HCT116 (cell line): ENCODE results near the gene DDHD1. TPM values are rescaled to one million over a fixed set of nuclear protein-coding genes. Genes with fewer than 3 reads are reported as not detected.

Experiments
- ATAC-seq: fragments of 200-7000 bp; cut with Tn5 transposase; 2 replicates; pipeline ENCODE4 v1.9.1; 2020; ENCODE audit warnings: mild to moderate bottlenecking, moderate library complexity
- BruUV-seq: library from RNA; stranded (reverse); fragments of 400-500 nt; replicated peaks from 2 replicates; lab custom pipeline; 2021; lab: Mats Ljungman, UMichigan
- CTCF ChIA-PET: fragments of 300-600 bp; sonication (Branson Sonifier 250); formaldehyde crosslinking; loops from one replicate; lab custom pipeline; 2021; ENCODE audit warnings: antibody characterized with exemption; lab: Charles Lee
- POLR2A ChIA-PET: fragments of 300-600, 350-600 bp; sonication (Branson Sonifier 250); formaldehyde crosslinking; loops from one replicate; lab custom pipeline; 2021; ENCODE audit warnings: antibody characterized with exemption; lab: Charles Lee
- RAD21 ChIA-PET, 2 experiments: fragments of 300-600 bp; sonication (Branson Sonifier 250); formaldehyde crosslinking; loops; one replicate each; lab custom pipeline; 2023; ENCODE audit warnings: low total read pairs in 2 of 2; ENCODE audit not compliant: uncharacterized antibody in 2 of 2, unreplicated experiment in 2 of 2, low non-redundant PET in 1 of 2; lab: Charles Lee
- DNase-seq: peaks from one replicate; pipeline ENCODE4 v3.0.0-alpha.2; 2010; ENCODE audit warnings: low read depth, low spot score
- H2AFZ ChIP-seq: fragments of 200-600 bp; shearing (Covaris generic), sonication (generic); 2 replicates; pipeline ENCODE4 v1.6.1; 2017; ENCODE audit warnings: low read depth, mixed run types, mixed read lengths, antibody characterized with exemption, low read length; ENCODE audit not compliant: poor library complexity, severe bottlenecking
- H3K27ac ChIP-seq: 2 replicates; pipeline ENCODE4 v1.5.1; 2012; ENCODE audit warnings: low read depth, low read length
- H3K27me3 ChIP-seq: fragments of 200-600 bp; sonication (generic); 2 replicates; pipeline ENCODE4 v1.6.1; 2016; ENCODE audit warnings: mixed run types, low read length, mixed read lengths; ENCODE audit not compliant: insufficient read depth
- H3K36me3 ChIP-seq, 2 experiments: fragments of 200-500 bp in 1 of 2; fragments of 200-600 bp in 1 of 2; sonication (Bioruptor generic) in 1 of 2; sonication (generic) in 1 of 2; 2 replicates each; pipeline versions ENCODE4 v1.5.1 to v1.6.1; 2014 to 2016; ENCODE audit warnings: low read length in 2 of 2, inconsistent platforms in 1 of 2, mixed read lengths in 1 of 2, mixed run types in 1 of 2; ENCODE audit not compliant: insufficient read depth in 2 of 2, control insufficient read depth in 1 of 2
- H3K4me1 ChIP-seq, 2 experiments: fragments of 200-600 bp in 1 of 2; sonication (generic) in 1 of 2; 2 replicates each; pipeline versions ENCODE4 v1.5.1 to v1.6.1; 2012 to 2017; ENCODE audit warnings: low read length in 2 of 2, inconsistent platforms in 1 of 2, mild to moderate bottlenecking in 1 of 2, mixed read lengths in 1 of 2, mixed run types in 1 of 2, moderate library complexity in 1 of 2; ENCODE audit not compliant: insufficient read depth in 2 of 2, control insufficient read depth in 1 of 2
- H3K4me2 ChIP-seq: fragments of 200-600 bp; sonication (generic); 2 replicates; pipeline ENCODE4 v1.6.1; 2017; ENCODE audit warnings: mixed run types, low read length, mixed read lengths
- H3K4me3 ChIP-seq, 2 experiments: fragments of 200-600 bp in 1 of 2; sonication (generic) in 1 of 2; replicated peaks in 1 of 2; 2 replicates each; pipeline ENCODE4 v1.5.1; 2011 to 2016; ENCODE audit warnings: low read length in 2 of 2, control low read depth in 1 of 2, low read depth in 1 of 2, mild to moderate bottlenecking in 1 of 2, mixed read lengths in 1 of 2, mixed run types in 1 of 2
- H3K79me2 ChIP-seq: fragments of 200-600 bp; sonication (generic); 2 replicates; pipeline ENCODE4 v1.6.1; 2017; ENCODE audit warnings: mild to moderate bottlenecking, mixed run types, low read length, moderate library complexity, mixed read lengths; ENCODE audit not compliant: insufficient read depth
- H3K9ac ChIP-seq: fragments of 200-600 bp; sonication (generic); 2 replicates; pipeline ENCODE4 v1.6.1; 2016; ENCODE audit warnings: low read length, mixed read lengths
- H3K9me2 ChIP-seq: fragments of 200-600 bp; sonication (generic), shearing (Covaris generic); 2 replicates; pipeline ENCODE4 v1.6.1; 2017; ENCODE audit warnings: mixed run types, mild to moderate bottlenecking, moderate library complexity; ENCODE audit not compliant: insufficient read depth
- H3K9me3 ChIP-seq, 2 experiments: fragments of 200-500 bp in 1 of 2; fragments of 200-600 bp in 1 of 2; sonication (Bioruptor generic) in 1 of 2; sonication (generic) in 1 of 2; 2 replicates each; pipeline ENCODE4 v1.6.1; 2014 to 2017; ENCODE audit warnings: low read length in 2 of 2, mixed read lengths in 2 of 2, inconsistent platforms in 1 of 2, low read depth in 1 of 2, mild to moderate bottlenecking in 1 of 2, mixed run types in 1 of 2, moderate library complexity in 1 of 2; ENCODE audit not compliant: control insufficient read depth in 1 of 2, insufficient read depth in 1 of 2
- H4K20me1 ChIP-seq: fragments of 200-600 bp; sonication (generic), shearing (Covaris generic); 2 replicates; pipeline ENCODE4 v1.6.1; 2017; ENCODE audit warnings: mixed run types, mild to moderate bottlenecking, moderate library complexity; ENCODE audit not compliant: insufficient read depth
- CBX3 ChIP-seq: IDR thresholded peaks from 2 replicates; pipeline ENCODE4 v1.6.1; 2012; ENCODE audit warnings: low read depth
- CTCF ChIP-seq, 3 experiments: fragments of 200-600 bp in 1 of 3; sonication (generic) in 1 of 3; IDR thresholded peaks in 2 of 3; conservative IDR thresholded peaks in 1 of 3; 2 replicates each; pipeline ENCODE4 v1.5.1; 2012 to 2017; ENCODE audit warnings: low read depth in 2 of 3, low read length in 2 of 3, antibody characterized with exemption in 1 of 3, borderline replicate concordance in 1 of 3, control low read depth in 1 of 3, mild to moderate bottlenecking in 1 of 3, mixed read lengths in 1 of 3, mixed run types in 1 of 3, moderate library complexity in 1 of 3; ENCODE audit not compliant: insufficient read depth in 1 of 3
- ELF1 ChIP-seq: IDR thresholded peaks from 2 replicates; pipeline ENCODE4 v1.6.1; 2012; ENCODE audit warnings: low read depth, borderline replicate concordance
- EZH2 ChIP-seq: fragments of 200-600 bp; sonication (generic); IDR thresholded peaks from 2 replicates; pipeline ENCODE4 v1.6.1; 2017; ENCODE audit warnings: antibody characterized with exemption, mixed run types
- EZH2phosphoT487 ChIP-seq: fragments of 200-600 bp; IDR thresholded peaks from 2 replicates; pipeline ENCODE4 v1.6.1; 2018; ENCODE audit warnings: antibody characterized with exemption, borderline replicate concordance
- JUND ChIP-seq: IDR thresholded peaks from 2 replicates; pipeline ENCODE4 v1.6.1; 2012
- MAX ChIP-seq: IDR thresholded peaks from 2 replicates; pipeline ENCODE4 v1.6.1; 2012
- POLR2A ChIP-seq: IDR thresholded peaks from 2 replicates; pipeline ENCODE4 v1.7.0; 2011; ENCODE audit warnings: borderline replicate concordance; ENCODE audit not compliant: insufficient read depth, insufficient read length; ENCODE audit errors: extremely low read depth
- POLR2AphosphoS5 ChIP-seq: IDR thresholded peaks from 2 replicates; pipeline ENCODE4 v1.6.1; 2011; ENCODE audit warnings: mild to moderate bottlenecking, low read depth, low read length, moderate library complexity
- RAD21 ChIP-seq: IDR thresholded peaks from 2 replicates; pipeline ENCODE4 v1.6.1; 2012; ENCODE audit warnings: low read depth, mild to moderate bottlenecking
- SIN3A ChIP-seq: IDR thresholded peaks from 2 replicates; pipeline ENCODE4 v1.6.1; 2012; ENCODE audit warnings: low read depth
- SP1 ChIP-seq: IDR thresholded peaks from 2 replicates; pipeline ENCODE4 v1.6.1; 2012; ENCODE audit warnings: low read depth
- SRF ChIP-seq: IDR thresholded peaks from 2 replicates; pipeline ENCODE4 v1.6.1; 2012; ENCODE audit warnings: low read depth
- TCF7L2 ChIP-seq: IDR thresholded peaks from 2 replicates; pipeline ENCODE4 v1.7.0; 2011; ENCODE audit warnings: borderline replicate concordance, inconsistent platforms; ENCODE audit not compliant: insufficient read depth, insufficient read length; ENCODE audit errors: extremely low read depth
- ZBTB33 ChIP-seq: IDR thresholded peaks from 2 replicates; pipeline ENCODE4 v1.6.1; 2011; ENCODE audit warnings: mild to moderate bottlenecking, low read length, moderate library complexity; ENCODE audit not compliant: insufficient replicate concordance; ENCODE audit errors: extremely low read depth
- ZFX ChIP-seq: fragments of 450-650 bp; IDR thresholded peaks from 2 replicates; pipeline ENCODE4 v1.6.1; 2017
- ZNF274 ChIP-seq: fragments of 200-500 bp; sonication (Bioruptor generic); IDR thresholded peaks from 2 replicates; pipeline ENCODE4 v1.6.1; 2014; ENCODE audit warnings: mild to moderate bottlenecking, low read depth, low read length, inconsistent platforms
- intact Hi-C: fragments of 100-400 bp; cut with micrococcal nuclease; formaldehyde crosslinking; loops from 2 replicates; pipeline ENCODE4 v1.10.0; 2022
- total RNA-seq: library from RNA; stranded (reverse); gene quantifications from one replicate; pipeline ENCODE4 v1.2.1, GENCODE V29; 2021; ENCODE audit not compliant: unreplicated experiment
- TF ChIP-seq, protein P1 (sequence below): IDR thresholded peaks from 2 replicates; pipeline ENCODE4 v1.6.1; 2012; ENCODE audit warnings: low read depth
- TF ChIP-seq, protein P2 (sequence below): IDR thresholded peaks from 2 replicates; pipeline ENCODE4 v1.6.1; 2012

The DDHD1 gene
- total RNA-seq, 1 experiment from 2014 or later, result 26.9 TPM

- Histone ChIP-seq H3K9me2 (no peaks in the 10 kb centered on the region), H3K4me3 (no peak overlapping the region), H2AFZ (no peak overlapping the region), H4K20me1 (no peaks in the 10 kb centered on the region), H3K27ac (no peak overlapping the region), H3K27me3 (no peaks in the 10 kb centered on the region), H3K79me2 (no peaks in the 10 kb centered on the region), H3K9me3 (no peaks in the 10 kb centered on the region), H3K9ac (no peak overlapping the region), H3K36me3 (no peaks in the 10 kb centered on the region), H3K4me1 (peaks cover 0 to under 1% of the 10 kb centered on the region in 2 experiments; a peak in 1 of 4 replicates), H3K4me2 (no peak overlapping the region)
- ChIA-PET RAD21 (no interaction called here), CTCF (interaction anchor here (1.3 kb wide), 1 partner anchor 39 kb away, joined by 3 read pairs; no protein-coding TSS in a partner anchor), POLR2A (no interaction called here)
- ATAC-seq (no peak), DNase-seq (no peak)
- TF ChIP-seq ZFX (no peak), TCF7L2 (no peak), POLR2A (no peak), EZH2 (no peak), MAX (no peak), POLR2AphosphoS5 (no peak), SIN3A (no peak), ZBTB33 (no peak), ELF1 (no peak), SRF (no peak), ZNF274 (no peak), EZH2phosphoT487 (no peak), CTCF (IDR thresholded peaks at IDR 0.05 in 2 of 3, conservative IDR thresholded peaks at IDR 0.05 in 1 of 3; ENCODE audit: borderline replicate concordance in 1 of 3, insufficient read depth in 1 of 3, low read depth in 2 of 3, low read length in 2 of 3) (no peak), JUND (no peak), CBX3 (no peak), RAD21 (no peak), SP1 (no peak)
- TF ChIP-seq, protein P1, sequence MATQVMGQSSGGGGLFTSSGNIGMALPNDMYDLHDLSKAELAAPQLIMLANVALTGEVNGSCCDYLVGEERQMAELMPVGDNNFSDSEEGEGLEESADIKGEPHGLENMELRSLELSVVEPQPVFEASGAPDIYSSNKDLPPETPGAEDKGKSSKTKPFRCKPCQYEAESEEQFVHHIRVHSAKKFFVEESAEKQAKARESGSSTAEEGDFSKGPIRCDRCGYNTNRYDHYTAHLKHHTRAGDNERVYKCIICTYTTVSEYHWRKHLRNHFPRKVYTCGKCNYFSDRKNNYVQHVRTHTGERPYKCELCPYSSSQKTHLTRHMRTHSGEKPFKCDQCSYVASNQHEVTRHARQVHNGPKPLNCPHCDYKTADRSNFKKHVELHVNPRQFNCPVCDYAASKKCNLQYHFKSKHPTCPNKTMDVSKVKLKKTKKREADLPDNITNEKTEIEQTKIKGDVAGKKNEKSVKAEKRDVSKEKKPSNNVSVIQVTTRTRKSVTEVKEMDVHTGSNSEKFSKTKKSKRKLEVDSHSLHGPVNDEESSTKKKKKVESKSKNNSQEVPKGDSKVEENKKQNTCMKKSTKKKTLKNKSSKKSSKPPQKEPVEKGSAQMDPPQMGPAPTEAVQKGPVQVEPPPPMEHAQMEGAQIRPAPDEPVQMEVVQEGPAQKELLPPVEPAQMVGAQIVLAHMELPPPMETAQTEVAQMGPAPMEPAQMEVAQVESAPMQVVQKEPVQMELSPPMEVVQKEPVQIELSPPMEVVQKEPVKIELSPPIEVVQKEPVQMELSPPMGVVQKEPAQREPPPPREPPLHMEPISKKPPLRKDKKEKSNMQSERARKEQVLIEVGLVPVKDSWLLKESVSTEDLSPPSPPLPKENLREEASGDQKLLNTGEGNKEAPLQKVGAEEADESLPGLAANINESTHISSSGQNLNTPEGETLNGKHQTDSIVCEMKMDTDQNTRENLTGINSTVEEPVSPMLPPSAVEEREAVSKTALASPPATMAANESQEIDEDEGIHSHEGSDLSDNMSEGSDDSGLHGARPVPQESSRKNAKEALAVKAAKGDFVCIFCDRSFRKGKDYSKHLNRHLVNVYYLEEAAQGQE, result no peak
- TF ChIP-seq, protein P2, sequence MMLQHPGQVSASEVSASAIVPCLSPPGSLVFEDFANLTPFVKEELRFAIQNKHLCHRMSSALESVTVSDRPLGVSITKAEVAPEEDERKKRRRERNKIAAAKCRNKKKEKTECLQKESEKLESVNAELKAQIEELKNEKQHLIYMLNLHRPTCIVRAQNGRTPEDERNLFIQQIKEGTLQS, result no peak
- intact Hi-C loops, result no loop called here
- BruUV-seq, result no TSS peak
Observed at GRCh38 chr14:53016919-53017318, 136.2 kb downstream of the DDHD1 start.
